HepG2 (cell line): ENCODE measurements around the gene ATP11B. TPM values are rescaled to one million over a fixed set of nuclear protein-coding genes. Genes with fewer than 3 reads are reported as not detected.

Source experiments
- DNMT1 ChIP-seq: sonication (generic); formaldehyde crosslinking; IDR thresholded peaks from 2 replicates; pipeline ENCODE4 v1.5.1; 2020; ENCODE audit warnings: mild to moderate bottlenecking, missing genetic modification reagents
- MXD1 ChIP-seq: sonication (generic); formaldehyde crosslinking; IDR thresholded peaks from 2 replicates; pipeline ENCODE4 v1.4.0; 2020; ENCODE audit warnings: mild to moderate bottlenecking, missing genetic modification reagents
- MXD3 ChIP-seq: IDR thresholded peaks from 2 replicates; pipeline ENCODE4 v1.6.1; 2016; ENCODE audit warnings: mild to moderate bottlenecking, missing biosample characterization, missing genetic modification reagents
- REXO4 ChIP-seq: sonication (generic); formaldehyde crosslinking; IDR thresholded peaks from 2 replicates; pipeline ENCODE4 v1.8.0; 2022; ENCODE audit warnings: missing genetic modification reagents, mild to moderate bottlenecking, borderline replicate concordance
- ZBTB49 ChIP-seq: sonication (generic); formaldehyde crosslinking; IDR thresholded peaks from 2 replicates; pipeline ENCODE4 v1.4.0; 2020; ENCODE audit warnings: missing genetic modification reagents, borderline replicate concordance
- ZNF24 ChIP-seq: fragments of 450-650 bp; IDR thresholded peaks from 2 replicates; pipeline ENCODE4 v1.6.1; 2017; ENCODE audit warnings: antibody characterized with exemption, mild to moderate bottlenecking
- ZNF256 ChIP-seq: sonication (generic); formaldehyde crosslinking; conservative IDR thresholded peaks from 2 replicates; pipeline ENCODE4 v1.4.0; 2020; ENCODE audit warnings: missing genetic modification reagents
- ZNF331 ChIP-seq: sonication (generic); formaldehyde crosslinking; IDR thresholded peaks from 2 replicates; pipeline ENCODE4 v1.4.0; 2020; ENCODE audit warnings: missing genetic modification reagents
- ZNF652 ChIP-seq: IDR thresholded peaks from 2 replicates; pipeline ENCODE4 v1.6.1; 2016; ENCODE audit warnings: low read depth, borderline replicate concordance
- ZNF816 ChIP-seq: sonication (generic); formaldehyde crosslinking; IDR thresholded peaks from 2 replicates; pipeline ENCODE4 v1.8.0; 2022; ENCODE audit warnings: missing genetic modification reagents, mild to moderate bottlenecking, borderline replicate concordance
- ZNF878 ChIP-seq: sonication (generic); formaldehyde crosslinking; IDR thresholded peaks from 2 replicates; pipeline ENCODE4 v1.8.1; 2023; ENCODE audit warnings: mild to moderate bottlenecking, missing genetic modification reagents, moderate library complexity
- polyA plus RNA-seq, 8 experiments: library from polyadenylated mRNA; depleted of rRNA in 3 of 8; stranded (reverse) in 7 of 8; unstranded in 1 of 8; fragments of >200 nt; fragmentation: Illumina TruSeq in 4 of 8; extraction: Trizol in 4 of 8; gene quantifications; 2 replicates each; pipeline versions ENCODE4 v1.2.1 to v1.2.3, GENCODE V29; 2011 to 2016; ENCODE audit warnings: low read depth in 4 of 8, missing spikeins in 1 of 8, mixed read lengths in 1 of 8; ENCODE audit not compliant: insufficient read depth in 1 of 8
- total RNA-seq, 5 experiments: library from RNA; depleted of rRNA; stranded (reverse); fragments of >200 nt; fragmentation: Illumina TruSeq; extraction: Trizol; gene quantifications; 2 replicates each; pipeline ENCODE4 v1.2.3, GENCODE V29; 2016; ENCODE audit warnings: low read depth in 1 of 5
- TF ChIP-seq, protein P1 (sequence below): sonication (generic); formaldehyde crosslinking; IDR thresholded peaks from 2 replicates; pipeline ENCODE4 v1.8.1; 2022; ENCODE audit warnings: mild to moderate bottlenecking, missing genetic modification reagents

The ATP11B gene
- total and polyA plus RNA-seq, 2 of the 13 experiments (the other 11 are each of a cell fraction or from before 2014, with no cell fraction given) = 10.1 to 22.9 TPM

DNA sequence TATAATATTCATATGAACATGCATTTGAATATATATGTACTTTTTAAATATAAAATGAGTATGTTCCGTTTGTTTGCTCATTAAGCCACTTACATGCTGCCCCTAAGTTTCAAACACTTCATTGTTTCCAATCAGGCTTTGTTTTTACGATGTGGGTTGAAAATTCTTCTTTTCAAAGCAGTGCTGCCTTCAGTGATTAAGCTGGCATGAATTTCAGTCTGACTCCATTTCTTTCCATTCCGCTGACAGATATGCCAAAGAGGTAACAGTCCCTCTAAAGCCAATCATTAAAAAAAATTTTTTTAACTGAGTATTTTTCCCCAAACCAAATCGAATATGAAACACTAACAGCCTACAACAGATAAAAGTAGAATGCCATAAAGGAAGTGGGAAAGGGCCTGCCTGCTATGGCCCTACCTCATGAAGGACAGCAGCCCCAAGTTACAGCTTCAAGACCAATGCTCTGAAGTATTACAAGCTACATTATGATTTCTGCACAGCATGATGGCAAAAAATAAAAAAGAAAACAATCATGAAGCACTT is 147.0 kb downstream of the ATP11B start (continued):
- TF ChIP-seq ZBTB49 (CRISPR knock-in tag) (no peak), MXD1 (CRISPR knock-in tag) (no peak), ZNF24 (no peak), DNMT1 (CRISPR knock-in tag) (no peak), ZNF256 (no peak), REXO4 (CRISPR knock-in tag) (no peak), ZNF816 (no peak), ZNF878 (CRISPR knock-in tag) (no peak), ZNF331 (CRISPR knock-in tag) (no peak), MXD3 (no peak), ZNF652 (CRISPR knock-in tag) (no peak)
- TF ChIP-seq, protein P1, sequence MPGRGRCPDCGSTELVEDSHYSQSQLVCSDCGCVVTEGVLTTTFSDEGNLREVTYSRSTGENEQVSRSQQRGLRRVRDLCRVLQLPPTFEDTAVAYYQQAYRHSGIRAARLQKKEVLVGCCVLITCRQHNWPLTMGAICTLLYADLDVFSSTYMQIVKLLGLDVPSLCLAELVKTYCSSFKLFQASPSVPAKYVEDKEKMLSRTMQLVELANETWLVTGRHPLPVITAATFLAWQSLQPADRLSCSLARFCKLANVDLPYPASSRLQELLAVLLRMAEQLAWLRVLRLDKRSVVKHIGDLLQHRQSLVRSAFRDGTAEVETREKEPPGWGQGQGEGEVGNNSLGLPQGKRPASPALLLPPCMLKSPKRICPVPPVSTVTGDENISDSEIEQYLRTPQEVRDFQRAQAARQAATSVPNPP = no peak
